Measurements from ENCODE around the gene INO80. TPM values are rescaled to one million over a fixed set of nuclear protein-coding genes. Genes with fewer than 3 reads are reported as not detected.

Gene INO80
- total RNA-seq, 3 donors from 2014 or later: 27.2 to 47.7 (median 42.3) TPM

DNA sequence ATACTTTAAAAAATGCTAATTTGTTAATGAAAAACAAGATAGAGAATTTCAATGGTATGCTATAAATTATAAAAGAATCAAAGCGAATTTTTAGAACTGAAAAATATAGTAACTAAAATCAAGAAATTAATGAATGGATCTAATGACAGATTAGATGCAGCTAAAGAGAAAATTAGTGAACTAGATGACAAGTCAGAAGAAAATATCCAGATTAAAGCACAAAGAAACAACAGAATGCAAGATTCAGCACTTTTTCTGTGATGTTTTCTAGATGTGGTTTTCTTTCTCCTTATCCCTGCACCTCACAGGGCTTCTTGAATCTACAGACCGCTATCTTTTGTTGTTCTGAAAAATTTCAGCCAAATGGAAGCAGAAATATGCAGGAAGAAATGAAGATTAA is 54.4 kb downstream of the INO80 start:
- H3K27me3 ChIP-seq: no peaks in the 10 kb centered on the region
- intact Hi-C loops (cut with DNase I; ENCODE audit: low total_unique reads): no loop called here
- H3K4me1 ChIP-seq: no peaks in the 10 kb centered on the region
- TF ChIP-seq CTCF (IDR thresholded peaks at IDR 0.05): no peak
- TF ChIP-seq POLR2A (IDR thresholded peaks at IDR 0.05): no peak
- no peak overlapping the region for H3K4me3 ChIP-seq
- DNase-seq (ENCODE audit: low spot score in 2 of 2): no peak
- no peak overlapping the region for H3K27ac ChIP-seq
- H3K9me3 ChIP-seq: peaks cover 7 to 17% of the 10 kb centered on the region in 2 donors
- H3K36me3 ChIP-seq: peaks cover 7% of the 10 kb centered on the region

- Histone ChIP-seq H3K4me1 (no peaks in the 10 kb centered on the region), H3K36me3 (peaks cover 7% of the 10 kb centered on the region), H3K4me3 (no peak overlapping the region), H3K27ac (no peak overlapping the region), H3K9me3 (peaks cover 7 to 17% of the 10 kb centered on the region in 2 donors), H3K27me3 (no peaks in the 10 kb centered on the region)
- no peak for DNase-seq (ENCODE audit: low spot score in 2 of 2)
- TF ChIP-seq POLR2A (IDR thresholded peaks at IDR 0.05) (no peak), POLR2AphosphoS5 (IDR thresholded peaks at IDR 0.05) (no peak), CTCF (IDR thresholded peaks at IDR 0.05) (no peak)
- intact Hi-C loops (cut with DNase I; ENCODE audit: low total_unique reads): no loop called here
These were observed 55.6 kb downstream of the INO80 start for GRCh38 chr15:41060505-41060904.

GRCh38 chr15:41056810-41057209 is 59.3 kb downstream of the INO80 start:
- DNase-seq (ENCODE audit: low spot score in 2 of 2): no peak
- intact Hi-C loops (cut with DNase I; ENCODE audit: low total_unique reads): no loop called here
- Histone ChIP-seq H3K27ac (no peak overlapping the region), H3K36me3 (peaks cover 8% of the 10 kb centered on the region), H3K27me3 (no peaks in the 10 kb centered on the region), H3K4me3 (no peak overlapping the region), H3K9me3 (peaks cover 2 to 6% of the 10 kb centered on the region in 2 donors), H3K4me1 (no peaks in the 10 kb centered on the region)
- TF ChIP-seq CTCF (IDR thresholded peaks at IDR 0.05) (no peak), POLR2AphosphoS5 (IDR thresholded peaks at IDR 0.05) (no peak), POLR2A (IDR thresholded peaks at IDR 0.05) (no peak)

DNA sequence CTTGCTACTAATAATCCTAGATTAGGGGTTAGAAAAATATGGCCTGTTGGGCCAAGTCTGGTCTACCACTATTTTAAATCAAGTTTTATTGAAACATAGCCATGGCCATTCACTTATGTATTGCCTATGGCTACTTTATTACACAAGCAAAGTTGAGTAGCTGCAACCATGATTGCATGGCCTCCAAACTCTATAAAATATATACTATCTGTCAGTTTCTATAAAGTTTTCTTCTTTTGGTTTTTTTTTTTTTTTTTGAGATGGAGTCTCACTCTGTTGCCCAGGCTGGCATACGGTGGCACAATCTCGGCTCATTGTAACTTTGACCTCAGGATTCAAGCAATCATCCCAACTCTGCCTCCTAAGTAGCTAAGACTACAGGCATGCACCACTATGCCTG is 60.4 kb downstream of the INO80 start:
- TF ChIP-seq POLR2A (IDR thresholded peaks at IDR 0.05) (no peak), CTCF (IDR thresholded peaks at IDR 0.05) (no peak), POLR2AphosphoS5 (IDR thresholded peaks at IDR 0.05) (no peak)
- H3K4me1 ChIP-seq: no peaks in the 10 kb centered on the region
- intact Hi-C loops (cut with DNase I; ENCODE audit: low total_unique reads): no loop called here
- H3K27ac ChIP-seq: no peak overlapping the region
- no peaks in the 10 kb centered on the region for H3K27me3 ChIP-seq
- H3K9me3 ChIP-seq: no peaks in the 10 kb centered on the region
- H3K4me3 ChIP-seq: no peak overlapping the region
- DNase-seq (ENCODE audit: low spot score in 2 of 2): no peak
- H3K36me3 ChIP-seq: peaks cover 8% of the 10 kb centered on the region

GRCh38 chr15:41051139-41051538 is 64.9 kb downstream of the INO80 start:
- Histone ChIP-seq H3K27ac (no peak overlapping the region), H3K9me3 (no peaks in the 10 kb centered on the region), H3K4me1 (no peaks in the 10 kb centered on the region), H3K27me3 (no peaks in the 10 kb centered on the region), H3K36me3 (peaks cover 19% of the 10 kb centered on the region), H3K4me3 (no peak overlapping the region)
- intact Hi-C loops (cut with DNase I; ENCODE audit: low total_unique reads): no loop called here
- DNase-seq (ENCODE audit: low spot score in 2 of 2): no peak
- TF ChIP-seq POLR2AphosphoS5 (IDR thresholded peaks at IDR 0.05) (no peak), CTCF (IDR thresholded peaks at IDR 0.05) (no peak), POLR2A (IDR thresholded peaks at IDR 0.05) (no peak)

Measured in breast epithelium (tissue), 4 donors.